DOHH2 (cell line): ENCODE data around the gene LSM3.

ENCODE experiments used
- H3F3A ChIP-seq: fragments of 200-600 bp; sonication (generic), shearing (Covaris generic); 2 replicates; pipeline ENCODE4 v1.6.0; 2016; ENCODE audit warnings: antibody characterized with exemption, mild to moderate bottlenecking; ENCODE audit not compliant: control insufficient read depth, insufficient read depth
- H3K27ac ChIP-seq: fragments of 200-600 bp; sonication (generic); 2 replicates; pipeline ENCODE4 v1.5.1; 2014; ENCODE audit warnings: low read depth, mild to moderate bottlenecking, low read length, moderate library complexity
- H3K27me3 ChIP-seq: fragments of 200-600 bp; sonication (generic); 2 replicates; pipeline ENCODE4 v1.6.1; 2014; ENCODE audit warnings: mild to moderate bottlenecking, low read length, mixed read lengths; ENCODE audit not compliant: control insufficient read depth
- H3K36me3 ChIP-seq: fragments of 200-600 bp; sonication (generic); 2 replicates; pipeline ENCODE4 v1.6.1; 2014; ENCODE audit warnings: mild to moderate bottlenecking, low read length, moderate library complexity, mixed read lengths; ENCODE audit not compliant: control insufficient read depth
- H3K4me1 ChIP-seq: fragments of 200-600 bp; sonication (generic); 2 replicates; pipeline ENCODE4 v1.6.1; 2014; ENCODE audit warnings: mild to moderate bottlenecking, low read length, mixed read lengths; ENCODE audit not compliant: control insufficient read depth
- H3K4me2 ChIP-seq: fragments of 200-600 bp; sonication (generic); 2 replicates; pipeline ENCODE4 v1.6.0; 2014; ENCODE audit warnings: mild to moderate bottlenecking, low read length, moderate library complexity
- H3K4me3 ChIP-seq: fragments of 200-600 bp; sonication (generic); 2 replicates; pipeline ENCODE4 v1.5.1; 2014; ENCODE audit warnings: mild to moderate bottlenecking, low read length, mixed read lengths
- H3K79me2 ChIP-seq: fragments of 200-600 bp; sonication (generic); 2 replicates; pipeline ENCODE4 v1.6.1; 2014; ENCODE audit warnings: mild to moderate bottlenecking, low read length, mixed read lengths; ENCODE audit not compliant: control insufficient read depth
- H3K9me2 ChIP-seq: fragments of 200-600 bp; sonication (generic); replicated peaks from 2 replicates; pipeline ENCODE4 v1.6.1; 2014; ENCODE audit warnings: mild to moderate bottlenecking, low read length, mixed read lengths; ENCODE audit not compliant: control insufficient read depth
- H3K9me3 ChIP-seq: fragments of 200-600 bp; sonication (generic); 2 replicates; pipeline ENCODE4 v1.6.1; 2014; ENCODE audit warnings: antibody characterized with exemption, low read length, mixed read lengths; ENCODE audit not compliant: control insufficient read depth, insufficient read depth
- H4K20me1 ChIP-seq: fragments of 200-600 bp; sonication (generic); 2 replicates; pipeline ENCODE4 v1.6.0; 2014; ENCODE audit warnings: low read depth, mild to moderate bottlenecking, antibody characterized with exemption, low read length, moderate library complexity; ENCODE audit not compliant: control insufficient read depth, insufficient read depth
- EZH2phosphoT487 ChIP-seq: fragments of 200-600 bp; sonication (generic); IDR thresholded peaks from 2 replicates; pipeline ENCODE4 v1.6.1; 2017; ENCODE audit warnings: borderline replicate concordance, mild to moderate bottlenecking, antibody characterized with exemption, low read length, moderate library complexity, mixed read lengths
- TF ChIP-seq, protein P1 (sequence below): fragments of 200-600 bp; sonication (generic); IDR thresholded peaks from one replicate; pipeline ENCODE4 v1.5.1; 2014; ENCODE audit warnings: antibody characterized with exemption, mild to moderate bottlenecking, low read depth, low read length; ENCODE audit not compliant: poor library complexity, severe bottlenecking

The LSM3 gene

GRCh38 chr3:14206548-14207177 is 28.0 kb downstream of the LSM3 start:
- H3K4me1 ChIP-seq, result peaks cover 19% of the 10 kb centered on the region
- H3K79me2 ChIP-seq, result no peaks in the 10 kb centered on the region
- H3K4me2 ChIP-seq, result no peak overlapping the region
- no peak for TF ChIP-seq EZH2phosphoT487
- TF ChIP-seq, protein P1, sequence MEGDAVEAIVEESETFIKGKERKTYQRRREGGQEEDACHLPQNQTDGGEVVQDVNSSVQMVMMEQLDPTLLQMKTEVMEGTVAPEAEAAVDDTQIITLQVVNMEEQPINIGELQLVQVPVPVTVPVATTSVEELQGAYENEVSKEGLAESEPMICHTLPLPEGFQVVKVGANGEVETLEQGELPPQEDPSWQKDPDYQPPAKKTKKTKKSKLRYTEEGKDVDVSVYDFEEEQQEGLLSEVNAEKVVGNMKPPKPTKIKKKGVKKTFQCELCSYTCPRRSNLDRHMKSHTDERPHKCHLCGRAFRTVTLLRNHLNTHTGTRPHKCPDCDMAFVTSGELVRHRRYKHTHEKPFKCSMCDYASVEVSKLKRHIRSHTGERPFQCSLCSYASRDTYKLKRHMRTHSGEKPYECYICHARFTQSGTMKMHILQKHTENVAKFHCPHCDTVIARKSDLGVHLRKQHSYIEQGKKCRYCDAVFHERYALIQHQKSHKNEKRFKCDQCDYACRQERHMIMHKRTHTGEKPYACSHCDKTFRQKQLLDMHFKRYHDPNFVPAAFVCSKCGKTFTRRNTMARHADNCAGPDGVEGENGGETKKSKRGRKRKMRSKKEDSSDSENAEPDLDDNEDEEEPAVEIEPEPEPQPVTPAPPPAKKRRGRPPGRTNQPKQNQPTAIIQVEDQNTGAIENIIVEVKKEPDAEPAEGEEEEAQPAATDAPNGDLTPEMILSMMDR, result no peak
- no peaks in the 10 kb centered on the region for H4K20me1 ChIP-seq
- H3K4me3 ChIP-seq, result no peak overlapping the region
- H3K36me3 ChIP-seq, result no peaks in the 10 kb centered on the region
- no peaks in the 10 kb centered on the region for H3F3A ChIP-seq
- no peaks in the 10 kb centered on the region for H3K9me3 ChIP-seq
- H3K27me3 ChIP-seq, result no peaks in the 10 kb centered on the region
- H3K9me2 ChIP-seq, result no peaks in the 10 kb centered on the region
- H3K27ac ChIP-seq, result no peak overlapping the region

- Histone ChIP-seq H3K27me3 (no peaks in the 10 kb centered on the region), H3K4me1 (peaks cover 18% of the 10 kb centered on the region), H3K9me3 (no peaks in the 10 kb centered on the region), H3K27ac (no peak overlapping the region), H3K9me2 (no peaks in the 10 kb centered on the region), H3K4me2 (no peak overlapping the region), H3K36me3 (no peaks in the 10 kb centered on the region), H4K20me1 (no peaks in the 10 kb centered on the region), H3F3A (no peaks in the 10 kb centered on the region), H3K4me3 (no peak overlapping the region), H3K79me2 (no peaks in the 10 kb centered on the region)
- TF ChIP-seq, protein P1, result no peak
- TF ChIP-seq EZH2phosphoT487, result no peak
These were observed 29.6 kb downstream of the LSM3 start for GRCh38 chr3:14208168-14208567.

GRCh38 chr3:14208977-14209394 is 30.4 kb downstream of the LSM3 start:
- Histone ChIP-seq H3K4me2 (no peak overlapping the region), H3K4me1 (peaks cover 10% of the 10 kb centered on the region), H3K27ac (no peak overlapping the region), H3K36me3 (no peaks in the 10 kb centered on the region), H3K4me3 (no peak overlapping the region), H3K79me2 (no peaks in the 10 kb centered on the region), H4K20me1 (no peaks in the 10 kb centered on the region), H3K9me2 (no peaks in the 10 kb centered on the region), H3K9me3 (no peaks in the 10 kb centered on the region), H3K27me3 (no peaks in the 10 kb centered on the region), H3F3A (no peaks in the 10 kb centered on the region)
- TF ChIP-seq, protein P1, result no peak
- no peak for TF ChIP-seq EZH2phosphoT487
